Adipocyte (in vitro differentiated cells): ENCODE data around the gene CCNG2.

Experiments
- DNase-seq: peaks from one replicate; pipeline ENCODE4 v3.0.0-alpha.2; 2015; ENCODE audit warnings: low read depth
- H3K27me3 ChIP-seq: replicated peaks from 2 replicates; pipeline ENCODE4 v1.7.0; 2013; ENCODE audit warnings: mild to moderate bottlenecking, low read length, moderate library complexity; ENCODE audit not compliant: control insufficient read depth, insufficient read depth
- H3K36me3 ChIP-seq: 2 replicates; pipeline ENCODE4 v1.7.0; 2013; ENCODE audit warnings: low read length, mild to moderate bottlenecking, moderate library complexity; ENCODE audit not compliant: control insufficient read depth, insufficient read depth, severe bottlenecking
- H3K4me1 ChIP-seq: 2 replicates; pipeline ENCODE4 v1.7.0; 2013; ENCODE audit warnings: mild to moderate bottlenecking, low read length, moderate library complexity; ENCODE audit not compliant: control insufficient read depth, insufficient read depth
- H3K4me3 ChIP-seq: 2 replicates; pipeline ENCODE4 v1.7.0; 2013; ENCODE audit warnings: mild to moderate bottlenecking, low read length, moderate library complexity
- H3K9ac ChIP-seq: 2 replicates; pipeline ENCODE4 v1.7.0; 2013; ENCODE audit warnings: mild to moderate bottlenecking, low read length, moderate library complexity
- H3K9me3 ChIP-seq: 2 replicates; pipeline ENCODE4 v1.7.0; 2013; ENCODE audit warnings: mild to moderate bottlenecking, low read length, moderate library complexity; ENCODE audit not compliant: control insufficient read depth

The CCNG2 gene

GRCh38 chr4:77148078-77148477 is 8.9 kb upstream of the CCNG2 start:
- H3K36me3 ChIP-seq = no peaks in the 10 kb centered on the region
- H3K27me3 ChIP-seq = peaks cover 4% of the 10 kb centered on the region
- no peak for DNase-seq
- no peaks in the 10 kb centered on the region for H3K9me3 ChIP-seq
- peaks cover 19% of the 10 kb centered on the region for H3K4me1 ChIP-seq
- H3K9ac ChIP-seq = no peak overlapping the region
- H3K4me3 ChIP-seq = no peak overlapping the region

- H3K27me3 ChIP-seq = peaks cover 4% of the 10 kb centered on the region
- no peaks in the 10 kb centered on the region for H3K9me3 ChIP-seq
- H3K36me3 ChIP-seq = no peaks in the 10 kb centered on the region
- no peak overlapping the region for H3K9ac ChIP-seq
- H3K4me3 ChIP-seq = no peak overlapping the region
- no peak for DNase-seq
- peaks cover 19% of the 10 kb centered on the region for H3K4me1 ChIP-seq
Observed at GRCh38 chr4:77149789-77150188, 7.2 kb upstream of the CCNG2 start.

GRCh38 chr4:77151241-77151640 is 5.8 kb upstream of the CCNG2 start:
- Histone ChIP-seq H3K27me3 (peaks cover 4% of the 10 kb centered on the region), H3K9ac (no peak overlapping the region), H3K9me3 (no peaks in the 10 kb centered on the region), H3K36me3 (no peaks in the 10 kb centered on the region), H3K4me1 (peaks cover 19% of the 10 kb centered on the region), H3K4me3 (no peak overlapping the region)
- DNase-seq = no peak

- Histone ChIP-seq H3K36me3 (no peaks in the 10 kb centered on the region), H3K4me1 (peaks cover 14% of the 10 kb centered on the region), H3K4me3 (no peak overlapping the region), H3K9ac (no peak overlapping the region), H3K9me3 (no peaks in the 10 kb centered on the region), H3K27me3 (peaks cover 4% of the 10 kb centered on the region)
- peak; percentile 48 for DNase-seq
Observed at GRCh38 chr4:77152421-77152820, 4.6 kb upstream of the CCNG2 start.

GRCh38 chr4:77153006-77153405 is 4.0 kb upstream of the CCNG2 start:
- no peaks in the 10 kb centered on the region for H3K36me3 ChIP-seq
- H3K4me3 ChIP-seq = no peak overlapping the region
- peaks cover 10% of the 10 kb centered on the region for H3K4me1 ChIP-seq
- DNase-seq = no peak
- no peak overlapping the region for H3K9ac ChIP-seq
- peaks cover 4% of the 10 kb centered on the region for H3K27me3 ChIP-seq
- H3K9me3 ChIP-seq = no peaks in the 10 kb centered on the region

GRCh38 chr4:77154065-77154464 is 2.9 kb upstream of the CCNG2 start:
- H3K4me3 ChIP-seq = no peak overlapping the region
- H3K9me3 ChIP-seq = no peaks in the 10 kb centered on the region
- peaks cover 4% of the 10 kb centered on the region for H3K27me3 ChIP-seq
- DNase-seq = no peak
- H3K4me1 ChIP-seq = peaks cover 18% of the 10 kb centered on the region
- no peak overlapping the region for H3K9ac ChIP-seq
- H3K36me3 ChIP-seq = no peaks in the 10 kb centered on the region

GRCh38 chr4:77154761-77155499 is 2.1 kb upstream of the CCNG2 start:
- H3K9me3 ChIP-seq = no peaks in the 10 kb centered on the region
- no peak overlapping the region for H3K9ac ChIP-seq
- H3K27me3 ChIP-seq = peaks cover 4% of the 10 kb centered on the region
- H3K36me3 ChIP-seq = peaks cover 6% of the 10 kb centered on the region
- no peak overlapping the region for H3K4me3 ChIP-seq
- DNase-seq = no peak
- peaks cover 26% of the 10 kb centered on the region for H3K4me1 ChIP-seq

- H3K36me3 ChIP-seq = peaks cover 14% of the 10 kb centered on the region
- DNase-seq = no peak
- H3K4me3 ChIP-seq = peak overlapping the region; percentile 98
- peaks cover 4% of the 10 kb centered on the region for H3K27me3 ChIP-seq
- H3K9me3 ChIP-seq = no peaks in the 10 kb centered on the region
- H3K4me1 ChIP-seq = peaks cover 33% of the 10 kb centered on the region
- peak overlapping the region; percentile 99 for H3K9ac ChIP-seq
Observed at GRCh38 chr4:77155631-77156452, 1.2 kb upstream of the CCNG2 start.

GRCh38 chr4:77156533-77156911 is 485 bp upstream of the CCNG2 start:
- H3K36me3 ChIP-seq = peaks cover 21% of the 10 kb centered on the region
- peak; percentile 100 for DNase-seq
- peaks cover 33% of the 10 kb centered on the region for H3K4me1 ChIP-seq
- H3K27me3 ChIP-seq = peaks cover 4% of the 10 kb centered on the region
- peak overlapping the region; percentile 99 for H3K9ac ChIP-seq
- H3K4me3 ChIP-seq = peak overlapping the region; percentile 98
- no peaks in the 10 kb centered on the region for H3K9me3 ChIP-seq

GRCh38 chr4:77157859-77158486 is 966 bp downstream of the CCNG2 start:
- Histone ChIP-seq H3K9ac (peak overlapping the region; percentile 99), H3K36me3 (peaks cover 35% of the 10 kb centered on the region), H3K4me1 (peaks cover 33% of the 10 kb centered on the region), H3K27me3 (no peaks in the 10 kb centered on the region), H3K4me3 (peak overlapping the region; percentile 98), H3K9me3 (no peaks in the 10 kb centered on the region)
- peak; percentile 96 for DNase-seq

- Histone ChIP-seq H3K9me3 (no peaks in the 10 kb centered on the region), H3K4me1 (peaks cover 33% of the 10 kb centered on the region), H3K4me3 (peak overlapping the region; percentile 98), H3K36me3 (peaks cover 40% of the 10 kb centered on the region), H3K27me3 (no peaks in the 10 kb centered on the region), H3K9ac (peak overlapping the region; percentile 99)
- DNase-seq = peak; percentile 57
Observed at GRCh38 chr4:77158487-77158861, 1.5 kb downstream of the CCNG2 start.
